ENCODE results near the gene GMDS. TPM values are rescaled to one million over a fixed set of nuclear protein-coding genes. Genes with fewer than 3 reads are reported as not detected.

The GMDS gene
- total RNA-seq, 2 donors from 2014 or later = 25.4 to 29.5 TPM

DNA sequence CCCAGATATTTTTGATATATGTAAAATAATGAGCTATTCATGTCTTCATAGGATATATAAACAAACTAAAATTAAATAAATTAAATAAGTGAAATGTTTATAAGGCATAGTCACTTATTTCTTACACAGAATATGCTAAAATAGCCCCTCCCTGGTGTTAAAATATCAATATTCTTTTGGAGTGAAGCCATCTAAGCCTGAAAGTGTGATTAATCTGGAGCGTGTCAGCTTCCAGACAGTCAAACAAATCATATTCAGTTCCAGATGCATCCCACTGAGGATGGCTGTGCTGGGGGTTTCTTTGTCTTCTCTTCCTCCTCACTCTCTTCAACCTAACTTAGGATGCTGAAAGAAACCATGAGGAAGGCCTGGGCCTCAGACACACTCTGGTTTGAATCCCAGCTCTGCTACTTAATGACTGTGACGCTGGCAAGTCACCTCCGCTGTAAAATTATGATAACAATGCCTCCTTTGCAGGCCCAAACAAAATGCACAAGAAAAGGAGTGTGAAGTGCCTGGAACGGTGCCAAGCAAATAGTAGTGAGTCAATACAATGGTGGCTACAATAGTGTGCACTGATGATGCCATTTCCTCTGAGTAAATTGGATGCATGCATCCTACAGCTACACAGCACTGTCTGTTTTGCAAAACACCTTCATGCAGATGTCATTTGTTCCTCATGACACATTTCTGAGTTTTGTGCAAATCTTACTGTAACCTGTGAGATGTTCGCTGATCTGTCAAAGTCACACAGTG is 474.3 kb downstream of the GMDS start:
- H3K9ac ChIP-seq (ENCODE audit: extremely low read depth, low read length, poor library complexity, severe bottlenecking) = no peak overlapping the region
- H3K4me1 Mint-ChIP-seq = peaks cover 10% of the 10 kb centered on the region
- no peaks in the 10 kb centered on the region for H3K9me3 ChIP-seq (ENCODE audit: control insufficient read depth, low read length)
- H3K4me1 ChIP-seq (ENCODE audit: control insufficient read depth, insufficient read depth, low read length) = no peaks in the 10 kb centered on the region
- no peaks in the 10 kb centered on the region for H3K36me3 Mint-ChIP-seq (ENCODE audit: low read depth)
- no peak overlapping the region for H3K4me3 ChIP-seq (ENCODE audit: low read length)
- no peak overlapping the region for H3K4me3 Mint-ChIP-seq
- H3K27ac Mint-ChIP-seq = no peak overlapping the region
- no peak overlapping the region for H3K27ac ChIP-seq (ENCODE audit: low read depth, low read length)
- H3K36me3 ChIP-seq (ENCODE audit: control insufficient read depth, insufficient read depth, low read length) = no peaks in the 10 kb centered on the region
- no peaks in the 10 kb centered on the region for H3K27me3 Mint-ChIP-seq (ENCODE audit: insufficient read depth)
- DNase-seq = no peak
- H3K27me3 ChIP-seq (ENCODE audit: control insufficient read depth, insufficient read depth, low read length, poor library complexity, severe bottlenecking) = no peaks in the 10 kb centered on the region
- no peaks in the 10 kb centered on the region for H3K9me3 Mint-ChIP-seq
- WGBS, 2 experiments (ENCODE audit: insufficient coverage in 1 of 2, insufficient read length in 1 of 2) = 94 to 97% methylated on average over 4 to 5 of the region's 5 CpGs
- TF ChIP-seq, protein P1, sequence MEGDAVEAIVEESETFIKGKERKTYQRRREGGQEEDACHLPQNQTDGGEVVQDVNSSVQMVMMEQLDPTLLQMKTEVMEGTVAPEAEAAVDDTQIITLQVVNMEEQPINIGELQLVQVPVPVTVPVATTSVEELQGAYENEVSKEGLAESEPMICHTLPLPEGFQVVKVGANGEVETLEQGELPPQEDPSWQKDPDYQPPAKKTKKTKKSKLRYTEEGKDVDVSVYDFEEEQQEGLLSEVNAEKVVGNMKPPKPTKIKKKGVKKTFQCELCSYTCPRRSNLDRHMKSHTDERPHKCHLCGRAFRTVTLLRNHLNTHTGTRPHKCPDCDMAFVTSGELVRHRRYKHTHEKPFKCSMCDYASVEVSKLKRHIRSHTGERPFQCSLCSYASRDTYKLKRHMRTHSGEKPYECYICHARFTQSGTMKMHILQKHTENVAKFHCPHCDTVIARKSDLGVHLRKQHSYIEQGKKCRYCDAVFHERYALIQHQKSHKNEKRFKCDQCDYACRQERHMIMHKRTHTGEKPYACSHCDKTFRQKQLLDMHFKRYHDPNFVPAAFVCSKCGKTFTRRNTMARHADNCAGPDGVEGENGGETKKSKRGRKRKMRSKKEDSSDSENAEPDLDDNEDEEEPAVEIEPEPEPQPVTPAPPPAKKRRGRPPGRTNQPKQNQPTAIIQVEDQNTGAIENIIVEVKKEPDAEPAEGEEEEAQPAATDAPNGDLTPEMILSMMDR (conservative IDR thresholded peaks at IDR 0.05) = no peak

DNA sequence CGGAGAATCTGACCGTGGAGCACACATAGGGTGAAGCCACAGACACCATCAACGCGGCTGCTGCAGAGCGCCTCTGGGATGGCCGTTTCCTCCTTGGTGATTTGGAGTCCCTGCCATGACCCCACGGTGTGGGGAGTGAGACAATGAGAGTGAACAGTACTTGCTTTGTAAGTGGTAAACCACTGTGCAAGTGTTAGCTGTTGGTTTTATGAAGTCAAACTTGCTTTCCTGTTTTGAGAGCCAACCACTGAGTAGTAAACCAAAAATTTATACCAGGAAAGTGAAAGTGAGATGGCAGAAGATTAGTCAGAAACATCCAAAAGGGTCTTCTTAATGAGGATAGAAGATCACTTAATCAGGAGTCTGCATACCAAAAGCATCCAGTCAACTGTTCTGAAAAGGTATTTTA is 475.0 kb downstream of the GMDS start:
- Histone ChIP-seq H3K9ac (ENCODE audit: extremely low read depth, low read length, poor library complexity, severe bottlenecking) (no peak overlapping the region), H3K27ac (ENCODE audit: low read depth, low read length) (no peak overlapping the region), H3K36me3 (ENCODE audit: control insufficient read depth, insufficient read depth, low read length) (no peaks in the 10 kb centered on the region), H3K4me1 (ENCODE audit: control insufficient read depth, insufficient read depth, low read length) (no peaks in the 10 kb centered on the region), H3K4me3 (ENCODE audit: low read length) (no peak overlapping the region), H3K27me3 (ENCODE audit: control insufficient read depth, insufficient read depth, low read length, poor library complexity, severe bottlenecking) (no peaks in the 10 kb centered on the region), H3K9me3 (ENCODE audit: control insufficient read depth, low read length) (no peaks in the 10 kb centered on the region)
- H3K36me3 Mint-ChIP-seq (ENCODE audit: low read depth) = no peaks in the 10 kb centered on the region
- no peak overlapping the region for H3K4me3 Mint-ChIP-seq
- TF ChIP-seq, protein P1 (conservative IDR thresholded peaks at IDR 0.05) = no peak
- no peak for DNase-seq
- WGBS, 2 experiments (ENCODE audit: insufficient coverage in 1 of 2, insufficient read length in 1 of 2) = 94 to 100% methylated on average over 4 to 7 of the region's 7 CpGs
- no peaks in the 10 kb centered on the region for H3K9me3 Mint-ChIP-seq
- no peak overlapping the region for H3K27ac Mint-ChIP-seq
- H3K4me1 Mint-ChIP-seq = peaks cover 12% of the 10 kb centered on the region
- no peaks in the 10 kb centered on the region for H3K27me3 Mint-ChIP-seq (ENCODE audit: insufficient read depth)

DNA sequence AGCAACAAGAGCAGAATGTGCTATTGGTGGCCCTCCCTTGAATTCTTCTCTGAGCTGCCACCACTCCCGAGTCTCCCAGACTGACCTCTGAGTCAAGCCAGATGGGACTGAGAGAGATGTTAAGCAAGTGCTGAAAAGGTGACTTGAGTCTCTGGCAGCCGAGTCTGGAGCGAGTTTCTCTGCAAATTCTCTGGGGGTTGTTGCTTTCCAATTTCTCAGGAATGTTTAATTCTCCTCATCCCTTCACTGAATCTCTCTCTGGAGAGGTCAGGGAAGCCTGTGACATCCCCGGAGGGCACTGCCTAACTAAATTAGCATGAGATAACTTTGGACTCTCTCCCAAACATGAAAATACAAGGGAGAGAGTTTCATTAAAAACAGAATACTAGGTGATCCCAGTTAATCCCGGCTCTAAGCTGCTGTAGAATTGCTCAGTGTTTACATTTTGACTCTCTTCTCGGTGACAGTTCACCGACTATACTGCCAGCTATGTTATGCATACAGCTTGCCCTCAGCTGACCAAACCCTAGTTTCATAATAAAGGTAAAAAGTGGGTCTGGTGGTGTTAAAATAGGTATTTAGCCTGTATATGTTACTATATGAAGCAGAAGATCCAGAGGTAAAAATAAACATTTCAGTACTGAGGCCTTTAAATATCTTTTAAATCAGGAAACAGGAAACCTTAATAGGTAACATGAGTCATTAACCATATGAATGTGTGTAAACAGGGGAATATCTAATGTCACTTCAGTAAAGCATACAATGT is 477.7 kb downstream of the GMDS start:
- Histone ChIP-seq H3K36me3 (ENCODE audit: control insufficient read depth, insufficient read depth, low read length) (no peaks in the 10 kb centered on the region), H3K4me3 (ENCODE audit: low read length) (no peak overlapping the region), H3K9ac (ENCODE audit: extremely low read depth, low read length, poor library complexity, severe bottlenecking) (no peak overlapping the region), H3K4me1 (ENCODE audit: control insufficient read depth, insufficient read depth, low read length) (no peaks in the 10 kb centered on the region), H3K27me3 (ENCODE audit: control insufficient read depth, insufficient read depth, low read length, poor library complexity, severe bottlenecking) (no peaks in the 10 kb centered on the region), H3K27ac (ENCODE audit: low read depth, low read length) (no peak overlapping the region), H3K9me3 (ENCODE audit: control insufficient read depth, low read length) (no peaks in the 10 kb centered on the region)
- H3K27me3 Mint-ChIP-seq (ENCODE audit: insufficient read depth) = no peaks in the 10 kb centered on the region
- H3K27ac Mint-ChIP-seq = no peak overlapping the region
- DNase-seq = no peak
- H3K9me3 Mint-ChIP-seq = no peaks in the 10 kb centered on the region
- TF ChIP-seq, protein P1 (conservative IDR thresholded peaks at IDR 0.05) = no peak
- H3K4me3 Mint-ChIP-seq = no peak overlapping the region
- WGBS, 2 experiments (ENCODE audit: insufficient coverage in 1 of 2, insufficient read length in 1 of 2) = 82 to 89% methylated on average over 2 to 7 of the region's 7 CpGs
- H3K36me3 Mint-ChIP-seq (ENCODE audit: low read depth) = no peaks in the 10 kb centered on the region
- H3K4me1 Mint-ChIP-seq = peaks cover 17% of the 10 kb centered on the region

Data from endodermal cell (in vitro differentiated cells).